ENCODE measurements around the gene RGS12. TPM values are rescaled to one million over a fixed set of nuclear protein-coding genes. Genes with fewer than 3 reads are reported as not detected.
A peak's percentile ranks its signal among the peaks of the same experiment; 100 is the strongest.

Gene RGS12
- total RNA-seq, 1 donor from 2014 or later, result 69.5 TPM

GRCh38 chr4:3287271-3287971 is 5.4 kb upstream of the RGS12 start:
- Mint-ChIP-seq H3K4me3 (peak overlapping the region; percentile 61), H3K4me1 (peaks cover 7% of the 10 kb centered on the region), H3K36me3 (ENCODE audit: low read depth) (no peaks in the 10 kb centered on the region), H3K9me3 (no peaks in the 10 kb centered on the region), H3K27ac (ENCODE audit: unreplicated experiment) (peak overlapping the region; percentile 19), H3K27me3 (ENCODE audit: low read depth) (no peaks in the 10 kb centered on the region)
- DNase-seq (ENCODE audit: low read depth, low spot score), result no peak
- TF ChIP-seq CTCF (conservative IDR thresholded peaks at IDR 0.05), result no peak

- no peak for DNase-seq (ENCODE audit: low read depth, low spot score)
- Mint-ChIP-seq H3K27me3 (ENCODE audit: low read depth) (no peaks in the 10 kb centered on the region), H3K4me1 (peaks cover 7% of the 10 kb centered on the region), H3K27ac (ENCODE audit: unreplicated experiment) (no peak overlapping the region), H3K36me3 (ENCODE audit: low read depth) (no peaks in the 10 kb centered on the region), H3K9me3 (no peaks in the 10 kb centered on the region), H3K4me3 (no peak overlapping the region)
- no peak for TF ChIP-seq CTCF (conservative IDR thresholded peaks at IDR 0.05)
Measured at GRCh38 chr4:3287972-3288570, 4.8 kb upstream of the RGS12 start.

GRCh38 chr4:3288571-3289094 is 4.2 kb upstream of the RGS12 start:
- no peak for DNase-seq (ENCODE audit: low read depth, low spot score)
- H3K27ac Mint-ChIP-seq (ENCODE audit: unreplicated experiment), result no peak overlapping the region
- no peak for TF ChIP-seq CTCF (conservative IDR thresholded peaks at IDR 0.05)
- H3K36me3 Mint-ChIP-seq (ENCODE audit: low read depth), result no peaks in the 10 kb centered on the region
- H3K4me3 Mint-ChIP-seq, result no peak overlapping the region
- H3K9me3 Mint-ChIP-seq, result no peaks in the 10 kb centered on the region
- H3K27me3 Mint-ChIP-seq (ENCODE audit: low read depth), result no peaks in the 10 kb centered on the region
- peaks cover 11% of the 10 kb centered on the region for H3K4me1 Mint-ChIP-seq

GRCh38 chr4:3290476-3290875 is 2.3 kb upstream of the RGS12 start:
- Mint-ChIP-seq H3K4me3 (peak overlapping the region; percentile 69), H3K27me3 (ENCODE audit: low read depth) (no peaks in the 10 kb centered on the region), H3K9me3 (no peaks in the 10 kb centered on the region), H3K36me3 (ENCODE audit: low read depth) (peaks cover 2% of the 10 kb centered on the region), H3K4me1 (peaks cover 25% of the 10 kb centered on the region), H3K27ac (ENCODE audit: unreplicated experiment) (no peak overlapping the region)
- TF ChIP-seq CTCF (conservative IDR thresholded peaks at IDR 0.05), result no peak
- DNase-seq (ENCODE audit: low read depth, low spot score), result no peak

GRCh38 chr4:3290889-3291321 is 1.9 kb upstream of the RGS12 start:
- Mint-ChIP-seq H3K4me1 (peaks cover 25% of the 10 kb centered on the region), H3K27me3 (ENCODE audit: low read depth) (no peaks in the 10 kb centered on the region), H3K36me3 (ENCODE audit: low read depth) (peaks cover 2% of the 10 kb centered on the region), H3K27ac (ENCODE audit: unreplicated experiment) (no peak overlapping the region), H3K9me3 (no peaks in the 10 kb centered on the region), H3K4me3 (peak overlapping the region; percentile 69)
- no peak for TF ChIP-seq CTCF (conservative IDR thresholded peaks at IDR 0.05)
- DNase-seq (ENCODE audit: low read depth, low spot score), result no peak

Measured in neural crest cell (in vitro differentiated cells).